ENCODE results near the gene GHITM.

DNA sequence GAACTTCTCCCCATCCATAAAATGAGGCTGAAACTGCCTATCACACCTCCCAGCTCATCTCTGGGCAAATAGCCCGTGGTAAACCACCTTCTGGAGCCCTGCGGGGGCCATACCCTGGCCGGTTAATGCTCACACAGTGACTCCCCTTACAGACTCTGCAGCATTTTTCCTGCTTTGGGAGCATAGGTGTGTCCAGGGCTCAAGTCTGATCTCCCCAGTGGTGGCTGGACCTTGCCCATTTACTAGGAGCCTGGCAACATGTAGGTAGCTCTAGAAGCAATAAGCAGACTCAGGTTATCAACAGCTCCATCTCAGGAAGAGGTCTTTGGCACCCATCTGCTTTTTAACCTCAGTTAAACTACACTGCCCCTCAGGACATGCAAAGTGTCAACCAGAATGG lies 49.5 kb downstream of the GHITM start:
- TF ChIP-seq, protein P1, sequence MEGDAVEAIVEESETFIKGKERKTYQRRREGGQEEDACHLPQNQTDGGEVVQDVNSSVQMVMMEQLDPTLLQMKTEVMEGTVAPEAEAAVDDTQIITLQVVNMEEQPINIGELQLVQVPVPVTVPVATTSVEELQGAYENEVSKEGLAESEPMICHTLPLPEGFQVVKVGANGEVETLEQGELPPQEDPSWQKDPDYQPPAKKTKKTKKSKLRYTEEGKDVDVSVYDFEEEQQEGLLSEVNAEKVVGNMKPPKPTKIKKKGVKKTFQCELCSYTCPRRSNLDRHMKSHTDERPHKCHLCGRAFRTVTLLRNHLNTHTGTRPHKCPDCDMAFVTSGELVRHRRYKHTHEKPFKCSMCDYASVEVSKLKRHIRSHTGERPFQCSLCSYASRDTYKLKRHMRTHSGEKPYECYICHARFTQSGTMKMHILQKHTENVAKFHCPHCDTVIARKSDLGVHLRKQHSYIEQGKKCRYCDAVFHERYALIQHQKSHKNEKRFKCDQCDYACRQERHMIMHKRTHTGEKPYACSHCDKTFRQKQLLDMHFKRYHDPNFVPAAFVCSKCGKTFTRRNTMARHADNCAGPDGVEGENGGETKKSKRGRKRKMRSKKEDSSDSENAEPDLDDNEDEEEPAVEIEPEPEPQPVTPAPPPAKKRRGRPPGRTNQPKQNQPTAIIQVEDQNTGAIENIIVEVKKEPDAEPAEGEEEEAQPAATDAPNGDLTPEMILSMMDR (IDR thresholded peaks at IDR 0.05), result no peak
- no peak for TF ChIP-seq POLR2A (IDR thresholded peaks at IDR 0.05)

Measured in esophagus squamous epithelium (tissue), 4 donors.